ENCODE data around the gene AMELY.
"Not testable (repeated sequence)": the region's sequence is repeated elsewhere in the genome, so short reads cannot be mapped to it uniquely, and the experiment has no call there.

AMELY gene, protein sequence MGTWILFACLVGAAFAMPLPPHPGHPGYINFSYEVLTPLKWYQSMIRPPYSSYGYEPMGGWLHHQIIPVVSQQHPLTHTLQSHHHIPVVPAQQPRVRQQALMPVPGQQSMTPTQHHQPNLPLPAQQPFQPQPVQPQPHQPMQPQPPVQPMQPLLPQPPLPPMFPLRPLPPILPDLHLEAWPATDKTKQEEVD

DNA sequence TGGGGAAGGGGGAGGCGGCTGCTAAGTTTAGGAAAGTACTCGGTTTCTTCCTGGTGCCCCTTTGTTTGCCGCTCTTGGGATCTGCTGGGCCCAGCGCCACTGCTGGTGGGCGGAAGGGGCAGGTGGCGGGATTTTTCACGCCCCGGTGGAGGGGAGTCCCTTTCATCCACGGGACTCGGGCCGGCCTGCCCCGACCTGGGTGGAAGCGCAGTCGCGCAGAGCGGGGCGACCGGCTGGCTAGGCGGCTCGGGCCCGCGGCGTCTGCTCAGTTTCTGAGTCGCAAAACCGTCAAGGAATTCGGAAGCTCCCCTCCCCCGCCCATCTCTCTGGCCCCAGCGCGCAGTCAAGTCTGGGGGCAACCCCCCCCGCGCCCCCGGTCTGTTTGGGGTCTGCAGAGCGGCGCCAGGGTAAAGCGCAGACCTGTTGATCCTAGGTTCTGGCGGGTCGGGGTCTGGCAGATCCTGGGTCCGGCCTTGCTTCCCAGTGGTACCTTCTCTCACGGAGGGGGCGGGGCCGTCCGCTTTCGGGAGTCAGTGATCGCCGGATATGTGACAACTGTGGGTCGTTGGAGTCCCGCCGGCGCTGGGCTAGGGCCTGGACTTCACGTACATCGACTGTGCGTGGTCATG, at the start of gene AMELY:
TSS of gene AMELY (minus strand) at position 500 of the 629 bp plus-strand sequence. CDS start 39,144 bp downstream, outside the sequence.
- FAIRE-seq: no peak

DNA sequence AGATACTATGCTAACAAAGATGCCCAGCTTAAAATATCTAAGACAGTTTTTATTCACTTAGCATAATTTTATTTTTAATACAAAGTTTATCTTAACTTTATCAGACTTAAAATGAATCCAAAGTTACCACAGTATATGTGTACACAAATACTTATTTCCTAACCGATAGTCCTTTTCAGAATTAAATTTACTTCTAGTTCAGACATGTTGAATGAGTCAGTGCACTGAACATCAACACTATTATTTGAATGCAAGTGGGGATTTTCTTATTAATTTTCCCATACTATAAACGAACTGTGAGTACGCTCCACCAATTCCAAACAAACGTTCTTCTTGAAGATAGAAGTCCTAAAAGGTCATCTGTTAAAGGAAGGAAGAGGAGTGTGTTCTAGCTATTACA, 38.4 kb upstream of the AMELY start:
- FAIRE-seq: no peak

DNA sequence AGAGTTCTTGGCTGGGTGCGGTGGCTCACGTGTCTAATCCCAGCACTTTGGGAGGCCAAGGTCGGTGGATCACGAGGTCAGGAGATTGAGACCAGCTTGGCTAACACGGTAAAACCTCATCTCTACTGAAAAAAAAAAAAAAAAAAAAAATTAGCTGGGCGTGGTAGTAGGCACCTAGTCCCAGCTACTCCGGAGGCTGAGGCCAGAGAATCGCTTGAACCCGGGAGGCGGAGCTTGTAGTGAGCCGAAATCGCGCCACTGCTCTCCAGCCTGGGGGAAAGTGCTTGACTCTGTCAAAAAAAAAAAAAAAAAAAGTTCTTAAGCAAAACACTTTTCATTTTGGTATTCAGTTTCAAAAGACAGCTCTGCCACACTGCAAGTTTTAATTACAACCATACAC, 36.8 kb upstream of the AMELY start:
- no peak for FAIRE-seq

DNA sequence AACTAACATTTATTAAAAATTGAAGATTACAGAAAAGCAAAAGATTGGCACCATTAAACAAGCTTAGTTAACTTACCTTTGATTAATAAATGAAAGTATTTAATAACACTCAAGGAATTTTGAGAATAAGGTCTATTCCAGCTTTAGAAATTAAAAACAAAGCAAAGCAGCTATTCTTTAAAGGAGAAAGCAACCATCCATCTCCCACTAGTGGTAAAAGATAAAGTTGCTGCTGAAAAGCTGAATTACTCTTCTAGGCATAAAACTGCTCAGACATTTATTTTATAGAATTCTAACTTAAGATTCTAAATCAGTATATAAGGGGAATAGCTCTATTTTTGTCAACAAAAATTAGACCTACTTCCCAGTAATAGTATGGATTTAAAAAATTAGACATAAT, 36.1 kb upstream of the AMELY start:
- FAIRE-seq: no peak

DNA sequence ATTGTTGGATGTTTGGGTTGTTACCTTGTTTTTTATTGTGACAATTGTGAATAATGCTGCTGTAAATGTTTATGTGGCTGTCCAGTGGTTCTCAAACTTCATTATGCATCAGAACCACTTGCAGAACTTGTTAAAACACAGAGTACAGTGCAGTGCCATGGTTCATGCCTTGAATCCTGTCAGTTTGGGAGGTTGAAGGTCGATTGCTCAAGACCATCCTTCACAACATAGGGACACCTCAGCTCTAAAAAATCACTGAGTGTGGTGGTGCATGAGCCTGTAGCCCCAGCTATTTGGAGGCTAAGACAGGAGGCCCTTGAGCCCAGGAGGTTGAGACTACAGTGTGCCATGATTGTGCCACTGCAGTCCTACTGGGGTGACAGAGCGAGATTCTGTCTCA, 23.9 kb upstream of the AMELY start:
- FAIRE-seq: no peak

DNA sequence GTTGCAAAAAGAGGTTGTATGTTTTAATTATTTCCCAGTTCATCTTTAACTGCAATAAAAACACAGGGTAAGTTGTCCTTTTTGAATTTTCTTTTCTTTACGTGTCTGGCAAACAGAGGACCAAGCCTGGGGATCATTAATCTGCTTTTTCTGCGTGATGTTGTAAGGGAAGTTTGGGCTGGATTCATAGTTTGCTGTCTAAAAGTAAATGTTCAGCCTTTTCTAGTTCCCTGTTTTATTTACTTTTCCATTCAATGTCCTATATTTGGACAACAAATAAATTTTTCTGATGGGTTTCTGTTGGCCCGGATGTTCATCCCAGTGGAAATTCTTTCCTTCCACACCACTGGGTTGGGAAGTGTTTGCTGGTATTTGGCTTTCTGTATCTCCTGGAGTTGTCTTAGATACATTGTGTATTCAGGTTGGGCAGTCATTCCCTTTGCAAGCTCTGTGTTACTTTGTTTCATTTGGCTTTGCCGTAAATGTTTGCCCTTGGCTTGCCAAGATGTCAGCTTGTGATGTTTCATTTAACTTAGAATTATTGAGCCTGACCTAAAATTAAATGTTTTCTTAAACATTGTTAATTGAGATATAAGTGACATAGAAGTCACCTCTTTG, 20.3 kb upstream of the AMELY start:
- FAIRE-seq: no peak

DNA sequence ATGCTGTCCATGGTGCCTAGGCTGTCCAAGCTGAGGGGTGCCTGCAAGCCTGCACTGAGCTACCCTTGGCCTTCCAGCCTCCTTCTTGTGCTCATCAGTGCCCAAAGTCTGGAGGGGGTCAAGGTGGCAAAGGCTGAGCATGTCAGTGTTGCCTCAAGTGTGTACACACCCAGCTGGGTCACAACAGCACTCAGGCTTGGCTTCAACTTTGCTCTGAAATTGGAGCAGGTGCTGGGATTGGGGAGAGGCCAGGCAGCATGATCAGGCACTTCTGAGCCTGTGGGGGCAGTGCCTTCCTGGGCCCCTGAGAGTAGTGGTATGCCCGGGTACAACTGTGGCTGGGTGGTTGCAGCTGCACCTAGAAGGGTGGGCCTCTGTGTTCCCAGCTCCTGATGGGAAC, 17.7 kb upstream of the AMELY start:
- FAIRE-seq: no peak

DNA sequence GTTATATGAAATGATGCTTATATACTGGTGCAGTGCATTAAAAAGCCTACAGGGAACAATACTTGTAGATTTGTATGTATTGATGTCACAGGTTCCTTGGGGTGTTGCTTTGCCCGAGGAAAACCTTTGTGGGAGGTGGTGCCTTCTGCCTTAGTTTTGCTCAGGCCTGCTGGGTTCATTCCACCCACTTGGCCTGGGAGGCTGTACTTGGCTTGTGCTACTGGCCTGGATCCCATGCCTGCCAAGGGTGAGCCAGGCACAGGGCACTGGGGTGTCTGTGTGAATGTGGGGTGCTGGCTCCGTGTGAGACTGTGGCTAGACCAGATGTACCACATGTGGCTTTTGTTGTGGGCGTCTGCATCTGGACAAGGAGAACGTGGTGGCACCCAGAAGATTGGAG, 16.7 kb upstream of the AMELY start:
- FAIRE-seq: no peak

DNA sequence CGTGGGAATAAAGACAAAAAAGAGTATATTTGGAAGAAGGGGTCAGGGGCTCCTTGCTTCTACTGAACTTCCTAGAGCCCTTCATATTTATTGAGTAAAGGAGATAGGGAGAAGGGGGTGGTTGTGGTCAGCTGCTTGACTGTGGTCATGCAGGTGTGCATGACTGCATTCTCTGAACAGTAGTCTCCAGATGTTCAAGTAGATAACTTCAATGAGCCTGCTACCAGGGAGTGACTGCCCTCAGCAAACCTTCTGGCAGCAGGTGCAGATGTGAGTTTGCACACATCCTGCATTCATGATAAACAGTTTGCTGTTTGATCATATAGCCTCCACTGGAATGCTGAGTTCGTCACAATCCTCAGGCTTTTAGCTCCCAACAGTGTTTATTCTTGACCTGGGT, 9.5 kb upstream of the AMELY start:
- no peak for FAIRE-seq

DNA sequence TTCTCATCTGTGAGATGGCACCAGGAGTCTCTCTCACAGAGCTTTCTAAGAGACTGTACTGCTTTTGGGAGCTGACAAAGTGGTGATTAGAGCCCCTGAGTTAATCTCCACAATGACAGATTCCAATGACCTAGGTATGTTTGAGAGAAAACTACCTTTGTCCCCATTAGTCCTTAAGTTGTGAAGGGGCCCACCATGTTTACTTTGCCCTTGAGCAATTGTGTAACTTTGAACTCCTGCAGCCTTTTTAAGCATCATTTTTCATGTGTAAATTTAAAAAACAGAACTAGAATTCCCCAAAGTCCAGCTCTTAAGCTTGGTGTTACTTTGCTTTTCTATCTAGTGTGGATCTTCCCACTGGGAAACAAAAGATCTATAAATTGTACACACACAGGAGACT, 1.8 kb upstream of the AMELY start:
- no peak for FAIRE-seq

DNA sequence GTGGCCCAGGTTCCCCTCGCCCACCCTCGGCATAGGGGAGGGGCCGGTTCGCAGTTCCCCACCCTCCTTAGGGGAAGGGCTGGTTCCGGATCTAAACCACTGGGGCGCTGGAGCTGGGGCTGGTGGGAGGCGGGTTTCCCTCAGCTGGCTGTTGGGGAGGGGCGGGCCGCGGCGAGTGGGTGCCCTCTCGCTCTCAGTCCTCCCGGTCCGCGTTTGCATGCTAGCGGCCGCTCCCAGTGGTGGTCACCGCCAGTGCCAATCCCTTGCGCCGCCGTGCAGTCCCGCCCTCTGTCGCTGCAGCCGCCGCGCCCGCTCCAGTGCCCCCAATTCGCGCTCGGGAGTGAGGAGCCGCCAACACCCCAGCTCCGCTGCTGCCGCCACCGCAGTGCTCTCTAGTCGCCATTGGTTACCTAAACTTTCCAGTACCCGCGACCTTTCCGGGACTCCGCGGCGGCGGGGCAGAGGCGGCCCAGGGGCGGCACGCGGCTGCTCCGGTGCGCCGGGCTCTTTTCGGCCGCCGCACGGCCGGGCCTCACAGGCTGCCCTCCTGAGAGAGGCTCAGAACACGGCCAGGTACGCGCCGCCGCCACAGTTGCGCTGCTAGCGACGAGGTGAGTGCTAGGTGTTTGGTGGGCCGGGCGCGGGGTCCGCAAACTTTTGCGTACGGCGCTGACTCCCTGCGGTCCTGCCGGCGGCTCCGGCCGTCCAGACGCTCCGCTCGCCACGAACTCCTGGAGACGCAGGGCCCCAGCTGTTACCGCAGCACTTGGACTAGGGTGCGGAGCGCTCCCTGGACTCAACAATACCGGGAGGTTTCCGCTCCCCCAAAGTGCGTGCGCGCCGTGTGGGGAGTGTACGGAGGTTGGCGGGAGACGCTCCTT, 940 bp downstream of the AMELY start, which contains the start of gene TBL1Y:
TSS of gene TBL1Y (plus strand) at position 326 of the 881 bp plus-strand sequence. CDS start 114,388 bp downstream, outside the sequence.
- FAIRE-seq: no peak

DNA sequence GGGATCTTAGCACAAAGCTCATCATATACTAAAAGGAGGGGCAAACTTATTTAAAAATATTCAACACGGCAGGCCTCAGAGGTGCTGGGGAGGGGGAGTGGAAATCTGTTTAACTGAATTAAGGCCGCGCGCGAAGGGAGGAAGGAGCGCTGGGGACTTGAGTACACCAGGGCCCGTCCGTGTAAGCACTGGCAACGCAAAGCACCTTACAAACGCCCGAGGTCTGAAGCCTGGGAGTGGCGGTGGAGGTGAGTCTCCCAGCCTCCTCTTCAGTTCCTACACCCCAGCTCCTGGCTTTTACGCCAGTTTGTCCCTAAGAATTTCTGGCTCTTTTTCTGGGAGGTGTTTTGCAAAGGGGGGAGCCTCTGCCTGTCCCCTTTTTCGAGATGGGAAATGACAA, 1.7 kb downstream of the AMELY start:
- no peak for FAIRE-seq

DNA sequence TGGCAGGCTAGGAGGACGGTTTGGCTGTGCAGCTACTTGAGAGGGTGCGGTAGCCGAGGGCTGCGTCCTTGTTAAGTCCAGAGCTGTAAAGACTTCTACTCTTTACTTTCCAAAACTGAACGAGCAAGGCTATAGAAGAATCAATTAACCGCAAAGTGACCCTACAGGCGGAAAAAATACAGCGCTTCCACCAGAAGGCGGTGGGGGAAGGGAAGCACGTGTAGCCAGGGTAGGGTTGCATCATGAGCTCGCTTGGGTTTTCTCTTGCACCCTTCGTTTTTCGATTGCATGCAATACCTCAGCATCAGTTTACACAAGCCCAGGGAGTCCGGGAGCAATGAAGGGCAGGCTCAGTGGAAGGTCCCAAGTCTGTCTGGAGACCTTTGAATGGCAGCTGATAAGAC, 2.4 kb downstream of the AMELY start:
- FAIRE-seq: no peak

DNA sequence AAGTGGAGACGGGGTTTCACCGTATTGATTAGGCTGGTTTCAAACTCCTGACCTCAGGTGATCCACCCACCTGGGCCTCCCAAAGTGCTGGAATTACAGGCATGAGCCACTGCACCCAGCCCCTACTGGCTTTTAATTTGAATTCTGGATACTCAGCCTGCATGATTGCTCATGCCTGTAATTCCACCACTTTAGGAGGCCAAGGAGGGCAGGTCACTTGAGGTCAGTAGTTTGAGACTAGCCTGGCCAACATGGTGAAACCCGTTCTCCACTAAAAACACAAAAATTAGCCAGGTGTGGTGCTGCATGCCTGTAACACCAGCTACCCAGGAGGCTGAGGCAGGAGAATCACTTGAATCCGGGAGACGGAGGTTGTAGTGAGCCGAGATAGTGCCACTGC, 3.5 kb downstream of the AMELY start:
- not testable (repeated sequence) for FAIRE-seq

DNA sequence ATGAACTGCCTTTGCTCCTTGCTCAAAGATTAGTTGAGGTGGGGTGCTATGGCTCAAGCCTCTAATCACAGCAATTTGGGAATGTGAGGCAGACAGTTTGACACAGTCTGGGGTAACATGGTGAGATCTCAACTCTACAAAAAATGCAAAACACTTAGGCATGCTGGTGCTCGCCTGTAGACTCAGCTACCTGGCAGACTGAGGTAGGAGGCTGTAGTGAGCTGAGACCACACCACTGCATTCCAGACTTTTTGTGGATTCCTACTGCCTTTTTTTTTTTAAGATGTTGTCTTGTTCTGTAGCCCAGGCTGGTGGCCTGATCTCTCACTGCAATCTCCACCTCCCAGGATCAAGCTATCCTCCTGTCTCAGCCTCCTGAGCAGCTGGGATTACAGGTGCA, 4.0 kb downstream of the AMELY start:
- no peak for FAIRE-seq

DNA sequence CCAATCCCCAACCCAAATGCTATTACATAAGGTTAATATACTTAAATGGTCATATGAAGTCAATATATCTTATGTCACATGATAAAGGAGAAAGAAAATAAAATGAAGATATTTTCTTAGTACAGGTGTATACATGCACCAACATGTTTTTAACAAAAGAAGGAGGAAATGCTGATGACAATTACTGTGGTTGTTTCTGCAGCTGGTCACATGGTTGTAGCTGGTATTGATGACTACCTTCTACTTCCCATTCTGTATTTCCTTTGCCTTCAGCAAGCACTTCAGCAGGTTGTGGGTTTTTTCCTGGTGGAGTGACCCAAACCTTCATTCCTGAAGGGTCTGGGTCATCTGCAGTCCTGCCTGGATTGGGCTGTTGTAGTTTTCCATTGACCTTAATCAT, 9.4 kb downstream of the AMELY start:
- FAIRE-seq: not testable (repeated sequence)

DNA sequence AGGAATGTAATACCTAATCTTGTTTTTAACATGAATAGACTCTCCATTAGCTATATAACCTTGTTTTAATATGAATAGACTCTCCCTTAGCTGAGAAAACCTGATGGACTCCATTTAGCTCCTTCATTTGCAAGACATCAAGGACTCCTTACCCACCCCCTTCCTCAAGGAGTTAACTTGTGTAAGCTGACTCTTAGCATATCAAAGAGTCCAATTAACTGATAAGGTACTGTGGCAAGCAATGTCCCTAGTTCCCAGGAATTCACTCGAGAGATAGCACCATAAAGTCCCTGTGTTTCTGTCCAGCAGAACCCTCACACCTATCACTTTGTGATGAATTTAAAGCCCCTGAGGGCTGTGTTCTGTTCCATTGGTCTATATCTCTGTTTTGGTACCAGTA, 16.3 kb downstream of the AMELY start:
- no peak for FAIRE-seq

DNA sequence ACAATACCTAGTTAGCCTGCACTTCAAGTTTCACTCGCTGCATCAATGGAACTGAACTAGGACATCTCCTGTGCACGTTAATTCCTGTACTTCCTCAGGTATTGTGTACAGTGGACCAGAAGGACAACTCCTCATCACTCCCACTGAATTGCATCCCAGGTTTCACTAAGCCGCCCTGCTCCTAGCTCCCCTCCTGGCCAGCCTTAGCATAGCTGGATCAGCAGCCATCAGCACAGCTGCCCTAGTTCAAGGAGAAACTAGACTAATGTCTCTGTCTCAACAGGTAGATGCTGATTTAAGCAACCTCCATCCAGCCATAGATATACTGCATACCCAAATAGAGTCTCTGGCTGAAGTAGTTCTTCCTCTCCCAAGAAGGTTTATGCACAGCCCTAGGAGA, 17.1 kb downstream of the AMELY start:
- no peak for FAIRE-seq

DNA sequence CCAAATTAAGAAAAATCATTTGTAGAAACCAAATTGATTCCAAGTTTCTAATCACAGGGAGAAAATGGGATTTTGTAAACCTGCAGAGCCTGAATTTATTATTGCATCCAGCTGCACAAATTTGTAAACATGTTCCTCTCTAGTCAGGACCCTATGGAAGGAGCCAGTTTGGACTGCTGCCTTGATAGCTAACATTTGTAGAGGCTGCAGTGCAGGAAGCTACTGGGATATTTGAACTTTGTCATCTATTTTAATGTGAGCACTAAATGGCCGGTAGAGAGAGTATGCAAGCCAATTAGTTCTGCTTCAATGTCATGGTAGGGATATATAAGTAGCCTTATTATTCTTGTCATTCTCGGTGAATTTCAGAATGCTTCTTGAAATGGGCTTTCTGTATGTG, 62.2 kb downstream of the AMELY start:
- no peak for FAIRE-seq

DNA sequence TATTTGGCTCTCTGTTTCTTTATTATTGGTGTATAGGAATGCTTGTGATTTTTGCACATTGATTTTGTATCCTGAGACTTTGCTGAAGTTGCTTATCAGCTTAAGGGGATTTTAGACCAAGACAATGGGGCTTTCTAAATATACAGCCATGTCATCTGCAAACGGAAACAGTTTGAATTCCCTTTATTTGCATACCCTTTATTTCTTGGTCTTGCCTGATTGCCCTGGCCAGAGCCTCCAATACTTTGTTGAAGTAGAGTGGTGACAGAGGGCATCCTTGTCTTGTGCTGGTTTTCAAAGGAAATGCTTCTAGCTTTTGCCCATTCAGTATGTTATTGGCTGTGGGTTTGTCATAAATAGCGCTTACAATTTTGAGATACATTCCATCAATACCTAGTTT, 68.9 kb downstream of the AMELY start:
- not testable (repeated sequence) for FAIRE-seq
